Neural cell (in vitro differentiated cells): Measurements from ENCODE around the gene SFMBT1. TPM values are rescaled to one million over a fixed set of nuclear protein-coding genes. Genes with fewer than 3 reads are reported as not detected.

Source experiments
- H2AFZ ChIP-seq: fragments of 200-600, 300-800 bp; sonication (generic), shearing (Covaris generic); 2 replicates; pipeline ENCODE4 v1.6.0; 2014; ENCODE audit warnings: low read depth, mild to moderate bottlenecking, antibody characterized with exemption, low read length, moderate library complexity
- H3F3A ChIP-seq: fragments of 200-600 bp; shearing (Covaris generic); 2 replicates; pipeline ENCODE4 v1.6.1; 2016; ENCODE audit warnings: mild to moderate bottlenecking, moderate library complexity, mixed read lengths, antibody characterized with exemption, low read length; ENCODE audit not compliant: insufficient read depth, poor library complexity, severe bottlenecking
- H3K27ac ChIP-seq: fragments of 200-600, 300-800 bp; sonication (generic), shearing (Covaris generic); 2 replicates; pipeline ENCODE4 v1.5.1; 2014; ENCODE audit warnings: mild to moderate bottlenecking, low read length, moderate library complexity
- H3K27me3 ChIP-seq: fragments of 300-800, 200-600 bp; sonication (generic), shearing (Covaris generic); 2 replicates; pipeline ENCODE4 v1.6.0; 2014; ENCODE audit warnings: mild to moderate bottlenecking, low read depth, low read length, moderate library complexity; ENCODE audit not compliant: insufficient read depth
- H3K36me3 ChIP-seq: fragments of 300-800, 200-600 bp; sonication (generic), shearing (Covaris generic); 2 replicates; pipeline ENCODE4 v1.5.1; 2014; ENCODE audit warnings: mild to moderate bottlenecking, antibody characterized with exemption, low read length, moderate library complexity; ENCODE audit not compliant: insufficient read depth
- H3K4me2 ChIP-seq: fragments of 300-800, 200-600 bp; sonication (generic), shearing (Covaris generic); 2 replicates; pipeline ENCODE4 v1.6.0; 2014; ENCODE audit warnings: mild to moderate bottlenecking, low read length
- H3K4me3 ChIP-seq: fragments of 300-800, 200-600 bp; sonication (generic), shearing (Covaris generic); 2 replicates; pipeline ENCODE4 v1.5.1; 2014; ENCODE audit warnings: mild to moderate bottlenecking, low read length, moderate library complexity
- H3K79me2 ChIP-seq: fragments of 200-600 bp; shearing (Covaris generic); replicated peaks from 2 replicates; pipeline ENCODE4 v1.6.0; 2014; ENCODE audit warnings: mild to moderate bottlenecking, low read length, moderate library complexity; ENCODE audit not compliant: insufficient read depth
- H3K9ac ChIP-seq: fragments of 300-800, 200-600 bp; sonication (generic), shearing (Covaris generic); 2 replicates; pipeline ENCODE4 v1.6.1; 2016; ENCODE audit warnings: mild to moderate bottlenecking, low read length, mixed read lengths
- H3K9me2 ChIP-seq: fragments of 200-600 bp; shearing (Covaris generic); 2 replicates; pipeline ENCODE4 v1.6.1; 2016; ENCODE audit warnings: mild to moderate bottlenecking, low read length, mixed read lengths; ENCODE audit not compliant: insufficient read depth
- H3K9me3 ChIP-seq: fragments of 200-600, 300-800 bp; sonication (generic), shearing (Covaris generic); 2 replicates; pipeline ENCODE4 v1.6.1; 2016; ENCODE audit warnings: mild to moderate bottlenecking, mixed run types, low read length, moderate library complexity, mixed read lengths
- H4K20me1 ChIP-seq: fragments of 200-600 bp; shearing (Covaris generic); 2 replicates; pipeline ENCODE4 v1.6.1; 2016; ENCODE audit warnings: mild to moderate bottlenecking, mixed run types; ENCODE audit not compliant: insufficient read depth
- EP300 ChIP-seq: fragments of 450-650 bp; conservative IDR thresholded peaks from 2 replicates; pipeline ENCODE4 v1.6.1; 2014; ENCODE audit warnings: antibody characterized with exemption, mild to moderate bottlenecking, moderate library complexity; ENCODE audit not compliant: poor library complexity, severe bottlenecking
- EZH2 ChIP-seq: fragments of 200-600, 300-800 bp; shearing (Covaris generic), sonication (generic); IDR thresholded peaks from 2 replicates; pipeline ENCODE4 v1.6.1; 2014; ENCODE audit warnings: antibody characterized with exemption, low read length, borderline replicate concordance, mild to moderate bottlenecking; ENCODE audit not compliant: insufficient read depth, poor library complexity, severe bottlenecking
- MXI1 ChIP-seq: fragments of 450-650 bp; conservative IDR thresholded peaks from 2 replicates; pipeline ENCODE4 v1.6.1; 2014; ENCODE audit warnings: antibody characterized with exemption, mild to moderate bottlenecking; ENCODE audit not compliant: poor library complexity, severe bottlenecking
- POLR2AphosphoS5 ChIP-seq: IDR thresholded peaks from 2 replicates; pipeline ENCODE4 v1.6.1; 2012
- RAD21 ChIP-seq: fragments of 450-650 bp; conservative IDR thresholded peaks from 2 replicates; pipeline ENCODE4 v1.6.1; 2014; ENCODE audit warnings: antibody characterized with exemption, mild to moderate bottlenecking, moderate library complexity
- SMC3 ChIP-seq: fragments of 450-650 bp; conservative IDR thresholded peaks from 2 replicates; pipeline ENCODE4 v1.6.1; 2014; ENCODE audit warnings: antibody characterized with exemption, mild to moderate bottlenecking, moderate library complexity; ENCODE audit not compliant: poor library complexity
- TAF1 ChIP-seq: IDR thresholded peaks from 2 replicates; pipeline ENCODE4 v1.6.1; 2012; ENCODE audit warnings: low read depth
- polyA plus RNA-seq: library from polyadenylated mRNA; depleted of rRNA; stranded (reverse); fragments of >200 nt; gene quantifications from 2 replicates; pipeline ENCODE4 v1.2.3, GENCODE V29; 2014
- TF ChIP-seq, protein P1 (sequence below): fragments of 450-650 bp; IDR thresholded peaks from 2 replicates; pipeline ENCODE4 v1.5.1; 2014; ENCODE audit warnings: antibody characterized with exemption, mild to moderate bottlenecking, moderate library complexity; ENCODE audit not compliant: poor library complexity, severe bottlenecking
- TF ChIP-seq, protein P2 (sequence below): IDR thresholded peaks from 2 replicates; pipeline ENCODE4 v1.6.1; 2012; ENCODE audit warnings: borderline replicate concordance

Gene SFMBT1
- polyA plus RNA-seq, 1 donor from 2014 or later = 17.3 TPM

GRCh38 chr3:52910823-52911222 is 135.1 kb downstream of the SFMBT1 start:
- Histone ChIP-seq H3K36me3 (peaks cover 4% of the 10 kb centered on the region), H3K9me2 (no peaks in the 10 kb centered on the region), H3F3A (no peaks in the 10 kb centered on the region), H3K27me3 (no peaks in the 10 kb centered on the region), H3K9me3 (no peaks in the 10 kb centered on the region), H2AFZ (no peak overlapping the region), H3K4me2 (no peak overlapping the region), H3K9ac (no peak overlapping the region), H3K79me2 (no peaks in the 10 kb centered on the region), H4K20me1 (no peaks in the 10 kb centered on the region), H3K27ac (no peak overlapping the region), H3K4me3 (no peak overlapping the region)
- TF ChIP-seq TAF1 (no peak), EZH2 (no peak), POLR2AphosphoS5 (no peak), EP300 (no peak), RAD21 (no peak), SMC3 (no peak), MXI1 (no peak)
- TF ChIP-seq, protein P1, sequence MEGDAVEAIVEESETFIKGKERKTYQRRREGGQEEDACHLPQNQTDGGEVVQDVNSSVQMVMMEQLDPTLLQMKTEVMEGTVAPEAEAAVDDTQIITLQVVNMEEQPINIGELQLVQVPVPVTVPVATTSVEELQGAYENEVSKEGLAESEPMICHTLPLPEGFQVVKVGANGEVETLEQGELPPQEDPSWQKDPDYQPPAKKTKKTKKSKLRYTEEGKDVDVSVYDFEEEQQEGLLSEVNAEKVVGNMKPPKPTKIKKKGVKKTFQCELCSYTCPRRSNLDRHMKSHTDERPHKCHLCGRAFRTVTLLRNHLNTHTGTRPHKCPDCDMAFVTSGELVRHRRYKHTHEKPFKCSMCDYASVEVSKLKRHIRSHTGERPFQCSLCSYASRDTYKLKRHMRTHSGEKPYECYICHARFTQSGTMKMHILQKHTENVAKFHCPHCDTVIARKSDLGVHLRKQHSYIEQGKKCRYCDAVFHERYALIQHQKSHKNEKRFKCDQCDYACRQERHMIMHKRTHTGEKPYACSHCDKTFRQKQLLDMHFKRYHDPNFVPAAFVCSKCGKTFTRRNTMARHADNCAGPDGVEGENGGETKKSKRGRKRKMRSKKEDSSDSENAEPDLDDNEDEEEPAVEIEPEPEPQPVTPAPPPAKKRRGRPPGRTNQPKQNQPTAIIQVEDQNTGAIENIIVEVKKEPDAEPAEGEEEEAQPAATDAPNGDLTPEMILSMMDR = no peak
- TF ChIP-seq, protein P2, sequence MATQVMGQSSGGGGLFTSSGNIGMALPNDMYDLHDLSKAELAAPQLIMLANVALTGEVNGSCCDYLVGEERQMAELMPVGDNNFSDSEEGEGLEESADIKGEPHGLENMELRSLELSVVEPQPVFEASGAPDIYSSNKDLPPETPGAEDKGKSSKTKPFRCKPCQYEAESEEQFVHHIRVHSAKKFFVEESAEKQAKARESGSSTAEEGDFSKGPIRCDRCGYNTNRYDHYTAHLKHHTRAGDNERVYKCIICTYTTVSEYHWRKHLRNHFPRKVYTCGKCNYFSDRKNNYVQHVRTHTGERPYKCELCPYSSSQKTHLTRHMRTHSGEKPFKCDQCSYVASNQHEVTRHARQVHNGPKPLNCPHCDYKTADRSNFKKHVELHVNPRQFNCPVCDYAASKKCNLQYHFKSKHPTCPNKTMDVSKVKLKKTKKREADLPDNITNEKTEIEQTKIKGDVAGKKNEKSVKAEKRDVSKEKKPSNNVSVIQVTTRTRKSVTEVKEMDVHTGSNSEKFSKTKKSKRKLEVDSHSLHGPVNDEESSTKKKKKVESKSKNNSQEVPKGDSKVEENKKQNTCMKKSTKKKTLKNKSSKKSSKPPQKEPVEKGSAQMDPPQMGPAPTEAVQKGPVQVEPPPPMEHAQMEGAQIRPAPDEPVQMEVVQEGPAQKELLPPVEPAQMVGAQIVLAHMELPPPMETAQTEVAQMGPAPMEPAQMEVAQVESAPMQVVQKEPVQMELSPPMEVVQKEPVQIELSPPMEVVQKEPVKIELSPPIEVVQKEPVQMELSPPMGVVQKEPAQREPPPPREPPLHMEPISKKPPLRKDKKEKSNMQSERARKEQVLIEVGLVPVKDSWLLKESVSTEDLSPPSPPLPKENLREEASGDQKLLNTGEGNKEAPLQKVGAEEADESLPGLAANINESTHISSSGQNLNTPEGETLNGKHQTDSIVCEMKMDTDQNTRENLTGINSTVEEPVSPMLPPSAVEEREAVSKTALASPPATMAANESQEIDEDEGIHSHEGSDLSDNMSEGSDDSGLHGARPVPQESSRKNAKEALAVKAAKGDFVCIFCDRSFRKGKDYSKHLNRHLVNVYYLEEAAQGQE = no peak

GRCh38 chr3:52907497-52907896 is 138.4 kb downstream of the SFMBT1 start:
- Histone ChIP-seq H3K79me2 (no peaks in the 10 kb centered on the region), H3K9ac (no peak overlapping the region), H3K9me2 (no peaks in the 10 kb centered on the region), H4K20me1 (no peaks in the 10 kb centered on the region), H3K27me3 (no peaks in the 10 kb centered on the region), H3K36me3 (peaks cover 2% of the 10 kb centered on the region), H3K9me3 (no peaks in the 10 kb centered on the region), H3K4me2 (no peak overlapping the region), H3F3A (no peaks in the 10 kb centered on the region), H3K4me3 (no peak overlapping the region), H2AFZ (no peak overlapping the region), H3K27ac (no peak overlapping the region)
- TF ChIP-seq TAF1 (no peak), RAD21 (no peak), MXI1 (no peak), POLR2AphosphoS5 (no peak), EZH2 (no peak), SMC3 (no peak), EP300 (no peak)
- TF ChIP-seq, protein P1 = no peak
- TF ChIP-seq, protein P2 = no peak
